Liver (tissue), 9 donors: ENCODE measurements around the gene DHRSX. TPM values are rescaled to one million over a fixed set of nuclear protein-coding genes. Genes with fewer than 3 reads are reported as not detected.

ENCODE experiments used
- DNase-seq: peaks from one replicate; pipeline ENCODE4 v3.0.0-alpha.2; 2017; ENCODE audit warnings: low spot score
- H3K27ac ChIP-seq, 2 donors: one replicate each; pipeline ENCODE4 v1.7.0; 2013; ENCODE audit warnings: inconsistent platforms in 2 of 2, low read length in 2 of 2, control low read depth in 1 of 2, low read depth in 1 of 2, mild to moderate bottlenecking in 1 of 2
- H3K27me3 ChIP-seq, 4 donors: one replicate each; pipeline versions ENCODE4 v1.6.1 to v1.7.0; 2013; ENCODE audit warnings: low read length in 3 of 4, inconsistent platforms in 1 of 4, mild to moderate bottlenecking in 1 of 4, moderate library complexity in 1 of 4; ENCODE audit not compliant: control insufficient read depth in 4 of 4, insufficient read depth in 4 of 4
- H3K36me3 ChIP-seq, 4 donors: one replicate each; pipeline versions ENCODE4 v1.6.1 to v1.7.0; 2013; ENCODE audit warnings: low read length in 3 of 4, mild to moderate bottlenecking in 3 of 4, low read depth in 1 of 4, moderate library complexity in 1 of 4; ENCODE audit not compliant: control insufficient read depth in 4 of 4, insufficient read depth in 3 of 4
- H3K4me1 ChIP-seq, 4 donors: one replicate each; pipeline versions ENCODE4 v1.6.1 to v1.7.0; 2013; ENCODE audit warnings: low read length in 3 of 4, mild to moderate bottlenecking in 3 of 4, moderate library complexity in 1 of 4; ENCODE audit not compliant: control insufficient read depth in 4 of 4, insufficient read depth in 4 of 4
- H3K4me3 ChIP-seq, 3 donors: one replicate each; pipeline versions ENCODE4 v1.6.1 to v1.7.0; 2013; ENCODE audit warnings: low read length in 3 of 3, control low read depth in 1 of 3, low read depth in 1 of 3, mild to moderate bottlenecking in 1 of 3
- H3K9ac ChIP-seq, 2 donors: one replicate each; pipeline ENCODE4 v1.7.0; 2013; ENCODE audit warnings: low read length in 2 of 2, mild to moderate bottlenecking in 2 of 2, moderate library complexity in 2 of 2, control low read depth in 1 of 2, low read depth in 1 of 2
- H3K9me3 ChIP-seq, 4 donors: one replicate each; pipeline versions ENCODE4 v1.6.1 to v1.7.0; 2013; ENCODE audit warnings: low read length in 3 of 4; ENCODE audit not compliant: control insufficient read depth in 4 of 4
- FOXA2 ChIP-seq: IDR thresholded peaks from 2 replicates; pipeline ENCODE4 v1.6.1; 2016; ENCODE audit warnings: antibody characterized with exemption
- GABPA ChIP-seq, 2 donors: IDR thresholded peaks in 1 of 2; conservative IDR thresholded peaks in 1 of 2; 2 replicates each; pipeline ENCODE4 v1.6.1; 2016; ENCODE audit warnings: antibody characterized with exemption in 2 of 2, mild to moderate bottlenecking in 1 of 2, moderate library complexity in 1 of 2
- HNF4G ChIP-seq: IDR thresholded peaks from 2 replicates; pipeline ENCODE4 v1.6.1; 2016; ENCODE audit warnings: antibody characterized with exemption
- JUND ChIP-seq, 2 donors: IDR thresholded peaks; 2 replicates each; pipeline ENCODE4 v1.6.1; 2016; ENCODE audit warnings: antibody characterized with exemption in 2 of 2
- NR2F2 ChIP-seq: IDR thresholded peaks from 2 replicates; pipeline ENCODE4 v1.6.1; 2016; ENCODE audit warnings: antibody characterized with exemption
- RAD21 ChIP-seq, 2 donors: IDR thresholded peaks; 2 replicates each; pipeline ENCODE4 v1.6.1; 2016; ENCODE audit warnings: antibody characterized with exemption in 2 of 2, mild to moderate bottlenecking in 2 of 2
- RXRA ChIP-seq, 2 donors: IDR thresholded peaks; 2 replicates each; pipeline ENCODE4 v1.6.1; 2017 to 2018; ENCODE audit warnings: antibody characterized with exemption in 2 of 2, mild to moderate bottlenecking in 1 of 2
- SP1 ChIP-seq: IDR thresholded peaks from 2 replicates; pipeline ENCODE4 v1.6.1; 2018; ENCODE audit warnings: antibody characterized with exemption, mild to moderate bottlenecking
- WGBS: extraction: QIAGEN DNeasy Blood & Tissue Kit; methylation state at CpG from one replicate; pipeline ENCODE4 v1.1.7; 2013; 5-methylcytosine and 5-hydroxymethylcytosine counted together
- polyA plus RNA-seq, 2 donors: library from polyadenylated mRNA; stranded (reverse) in 1 of 2; unstranded in 1 of 2; fragments of 200-250 nt in 1 of 2; fragments of >200 nt in 1 of 2; fragmentation: Nextera tagmentation in 1 of 2; extraction: Ambion mirVana in 1 of 2; gene quantifications; one replicate each; pipeline versions ENCODE4 v1.2.1 to v1.2.3, GENCODE V29; 2013 to 2015
- total RNA-seq, 2 donors: library from RNA; depleted of rRNA; stranded (reverse); fragments of >200 nt; gene quantifications; one replicate each; pipeline ENCODE4 v1.2.3, GENCODE V29; 2014
- TF ChIP-seq, protein P1 (sequence below): fragments of 150-350 bp; IDR thresholded peaks from 2 replicates; pipeline ENCODE4 v1.5.1; 2017; ENCODE audit warnings: improper control_type of control experiment, low read depth, low read length; ENCODE audit not compliant: missing input control
- TF ChIP-seq, protein P2 (sequence below): IDR thresholded peaks from 2 replicates; pipeline ENCODE4 v1.6.1; 2016; ENCODE audit warnings: antibody characterized with exemption
- TF ChIP-seq, protein P3 (sequence below): IDR thresholded peaks from 2 replicates; pipeline ENCODE4 v1.6.1; 2016; ENCODE audit warnings: antibody characterized with exemption
- donor health status: healthy.
- donor health status: healthy.
- donor health status: healthy.
- donor health status: healthy.
- donor health status: healthy.

Gene DHRSX
- total and polyA plus RNA-seq, 4 donors: 17.2 to 35.2 (median 23.3) TPM

DNA sequence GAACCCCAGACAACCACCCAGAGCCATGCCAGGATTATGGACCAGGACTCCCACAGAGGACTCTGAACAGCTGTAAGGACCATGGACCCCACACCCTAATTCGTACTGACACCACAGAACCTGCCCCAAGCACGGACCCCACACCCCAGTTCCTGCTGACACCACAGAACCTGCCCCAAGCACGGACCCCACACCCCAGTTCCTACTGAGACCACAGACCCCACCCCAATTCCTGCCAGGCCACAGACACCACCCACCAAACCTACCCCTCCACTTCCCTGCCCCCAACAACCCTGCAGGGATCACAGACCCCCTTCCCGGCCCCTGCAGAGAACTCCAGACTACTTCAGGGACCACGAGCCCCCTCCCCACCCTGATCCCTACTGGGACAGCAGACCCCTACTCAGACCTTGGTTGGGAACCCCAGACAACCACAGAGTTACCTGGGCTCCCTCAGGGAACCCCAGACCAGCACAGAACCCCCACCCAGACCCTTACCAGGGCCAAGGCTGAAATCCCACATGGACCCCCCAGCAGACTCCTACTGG, 1.4 kb upstream of the DHRSX start:
- TF ChIP-seq RAD21 (IDR thresholded peaks at IDR 0.05): no peak
- TF ChIP-seq NR2F2: no peak
- TF ChIP-seq GABPA (IDR thresholded peaks at IDR 0.05 in 1 of 2, conservative IDR thresholded peaks at IDR 0.05 in 1 of 2): no peak
- TF ChIP-seq, protein P1, sequence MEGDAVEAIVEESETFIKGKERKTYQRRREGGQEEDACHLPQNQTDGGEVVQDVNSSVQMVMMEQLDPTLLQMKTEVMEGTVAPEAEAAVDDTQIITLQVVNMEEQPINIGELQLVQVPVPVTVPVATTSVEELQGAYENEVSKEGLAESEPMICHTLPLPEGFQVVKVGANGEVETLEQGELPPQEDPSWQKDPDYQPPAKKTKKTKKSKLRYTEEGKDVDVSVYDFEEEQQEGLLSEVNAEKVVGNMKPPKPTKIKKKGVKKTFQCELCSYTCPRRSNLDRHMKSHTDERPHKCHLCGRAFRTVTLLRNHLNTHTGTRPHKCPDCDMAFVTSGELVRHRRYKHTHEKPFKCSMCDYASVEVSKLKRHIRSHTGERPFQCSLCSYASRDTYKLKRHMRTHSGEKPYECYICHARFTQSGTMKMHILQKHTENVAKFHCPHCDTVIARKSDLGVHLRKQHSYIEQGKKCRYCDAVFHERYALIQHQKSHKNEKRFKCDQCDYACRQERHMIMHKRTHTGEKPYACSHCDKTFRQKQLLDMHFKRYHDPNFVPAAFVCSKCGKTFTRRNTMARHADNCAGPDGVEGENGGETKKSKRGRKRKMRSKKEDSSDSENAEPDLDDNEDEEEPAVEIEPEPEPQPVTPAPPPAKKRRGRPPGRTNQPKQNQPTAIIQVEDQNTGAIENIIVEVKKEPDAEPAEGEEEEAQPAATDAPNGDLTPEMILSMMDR: no peak
- TF ChIP-seq RXRA (IDR thresholded peaks at IDR 0.05): no peak
- no peak for TF ChIP-seq FOXA2
- TF ChIP-seq, protein P2, sequence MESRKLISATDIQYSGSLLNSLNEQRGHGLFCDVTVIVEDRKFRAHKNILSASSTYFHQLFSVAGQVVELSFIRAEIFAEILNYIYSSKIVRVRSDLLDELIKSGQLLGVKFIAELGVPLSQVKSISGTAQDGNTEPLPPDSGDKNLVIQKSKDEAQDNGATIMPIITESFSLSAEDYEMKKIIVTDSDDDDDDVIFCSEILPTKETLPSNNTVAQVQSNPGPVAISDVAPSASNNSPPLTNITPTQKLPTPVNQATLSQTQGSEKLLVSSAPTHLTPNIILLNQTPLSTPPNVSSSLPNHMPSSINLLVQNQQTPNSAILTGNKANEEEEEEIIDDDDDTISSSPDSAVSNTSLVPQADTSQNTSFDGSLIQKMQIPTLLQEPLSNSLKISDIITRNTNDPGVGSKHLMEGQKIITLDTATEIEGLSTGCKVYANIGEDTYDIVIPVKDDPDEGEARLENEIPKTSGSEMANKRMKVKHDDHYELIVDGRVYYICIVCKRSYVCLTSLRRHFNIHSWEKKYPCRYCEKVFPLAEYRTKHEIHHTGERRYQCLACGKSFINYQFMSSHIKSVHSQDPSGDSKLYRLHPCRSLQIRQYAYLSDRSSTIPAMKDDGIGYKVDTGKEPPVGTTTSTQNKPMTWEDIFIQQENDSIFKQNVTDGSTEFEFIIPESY: no peak
- TF ChIP-seq, protein P3, sequence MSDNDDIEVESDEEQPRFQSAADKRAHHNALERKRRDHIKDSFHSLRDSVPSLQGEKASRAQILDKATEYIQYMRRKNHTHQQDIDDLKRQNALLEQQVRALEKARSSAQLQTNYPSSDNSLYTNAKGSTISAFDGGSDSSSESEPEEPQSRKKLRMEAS: no peak
- no peak for TF ChIP-seq JUND (IDR thresholded peaks at IDR 0.05)
- TF ChIP-seq SP1: no peak
- DNase-seq: no peak
- H3K4me3 ChIP-seq: no peak overlapping the region
- no peaks in the 10 kb centered on the region for H3K9me3 ChIP-seq
- no peaks in the 10 kb centered on the region for H3K36me3 ChIP-seq
- H3K9ac ChIP-seq: no peak overlapping the region
- peaks cover 8 to 21% (median 19%) of the 10 kb centered on the region in 4 donors for H3K4me1 ChIP-seq
- no peak overlapping the region for H3K27ac ChIP-seq
- 89% methylated on average over 5 of the region's 5 CpGs for whole genome bisulfite sequencing
- no peaks in the 10 kb centered on the region for H3K27me3 ChIP-seq

DNA sequence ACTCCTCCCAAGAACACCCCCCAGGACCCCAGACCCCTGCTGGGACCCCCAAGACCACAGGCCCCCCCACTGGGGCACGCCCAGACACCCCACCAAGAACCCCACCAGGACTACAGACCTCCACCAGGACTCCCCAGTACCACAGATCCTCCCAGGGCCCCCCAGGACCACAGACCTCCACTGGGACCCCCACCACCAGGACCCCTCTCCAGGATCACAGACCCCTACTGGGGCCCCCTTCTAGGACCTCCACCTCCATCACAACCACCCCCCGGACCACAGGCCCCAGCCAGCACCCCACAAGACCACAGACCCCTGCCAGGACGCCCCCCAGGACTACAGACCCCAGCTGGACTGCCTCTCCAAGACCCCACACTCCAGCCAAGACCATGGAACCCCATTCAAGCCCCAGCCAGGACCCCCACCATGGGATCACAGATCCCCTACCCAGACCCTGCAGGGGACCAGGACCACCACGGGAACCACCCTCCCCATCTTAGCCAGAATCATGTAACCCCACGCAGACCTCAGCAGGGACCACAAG, 855 bp upstream of the DHRSX start:
- no peaks in the 10 kb centered on the region for H3K27me3 ChIP-seq
- DNase-seq: no peak
- 93% methylated on average over 5 of the region's 5 CpGs for WGBS
- H3K4me3 ChIP-seq: no peak overlapping the region
- H3K9ac ChIP-seq: no peak overlapping the region
- H3K4me1 ChIP-seq: peaks cover 11 to 25% (median 22%) of the 10 kb centered on the region in 4 donors
- no peak for TF ChIP-seq RXRA (IDR thresholded peaks at IDR 0.05)
- no peak overlapping the region for H3K27ac ChIP-seq
- no peaks in the 10 kb centered on the region for H3K36me3 ChIP-seq
- H3K9me3 ChIP-seq: no peaks in the 10 kb centered on the region

DNA sequence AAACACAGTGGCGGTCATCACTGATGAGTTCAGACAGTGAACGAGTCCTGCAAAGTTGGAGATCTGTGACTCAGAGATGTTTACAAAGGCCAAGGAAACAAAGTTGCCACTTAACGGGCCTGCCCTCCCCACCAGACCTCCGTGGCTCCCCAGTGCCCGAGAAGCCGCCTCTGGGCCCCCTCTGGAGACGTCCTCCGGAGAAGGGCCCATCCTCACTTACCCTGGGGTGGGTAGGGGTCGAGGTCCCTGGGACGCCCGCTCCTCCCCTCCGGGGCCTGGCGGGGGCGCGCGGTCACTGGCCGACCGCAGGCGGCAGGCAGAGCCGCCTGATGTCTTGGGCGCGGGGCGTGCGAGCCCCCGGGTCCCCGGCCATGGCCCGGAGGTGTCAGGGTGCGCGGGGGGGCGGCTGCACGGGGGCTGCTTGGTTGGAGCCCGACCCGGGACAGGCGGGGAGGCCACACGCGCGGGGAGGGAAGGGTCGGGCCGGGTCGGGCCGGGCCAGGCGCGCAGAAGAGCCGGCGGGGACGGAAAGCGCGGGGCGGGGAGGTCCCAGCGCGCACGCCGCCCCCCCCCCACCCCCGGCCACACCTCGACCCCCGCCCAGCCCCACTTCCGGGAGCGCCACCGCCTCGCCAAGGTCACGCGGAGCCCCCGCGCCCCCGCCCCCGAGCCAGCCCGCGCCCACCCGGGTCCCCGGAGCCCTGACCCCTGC, 529 bp downstream of the DHRSX start:
- peaks cover 11 to 32% (median 24%) of the 10 kb centered on the region in 4 donors for H3K4me1 ChIP-seq

More for the DNA sequence above, 529 bp downstream of the DHRSX start:
- 1% methylated on average over 70 of the region's 70 CpGs for WGBS
- Histone ChIP-seq H3K36me3 (peaks cover 0 to 6% (median 3%) of the 10 kb centered on the region in 4 donors), H3K9me3 (no peaks in the 10 kb centered on the region), H3K9ac (peak overlapping the region; percentile 84 to 94), H3K27me3 (no peaks in the 10 kb centered on the region), H3K4me3 (peak overlapping the region; percentile 70 to 84 (median 76)), H3K27ac (peak overlapping the region; percentile 93 to 97)
- TF ChIP-seq HNF4G (no peak), RXRA (IDR thresholded peaks at IDR 0.05) (no peak), SP1 (no peak)
- TF ChIP-seq, protein P1: peak; percentile 8
- DNase-seq: peak; percentile 56
